GM12878 (cell line): ENCODE results near the gene SGPP2. TPM values are rescaled to one million over a fixed set of nuclear protein-coding genes. Genes with fewer than 3 reads are reported as not detected.

Experiments used
- ATAC-seq: fragments of 200-7000 bp; cut with Tn5 transposase; 3 replicates; pipeline ENCODE4 v1.9.1; 2020; ENCODE audit warnings: mild to moderate bottlenecking, moderate library complexity
- BruUV-seq: library from RNA; stranded (reverse); fragments of 400-500 nt; replicated peaks from 2 replicates; lab custom pipeline; 2021; lab: Mats Ljungman, UMichigan
- CTCF ChIA-PET: fragments of 300-600 bp; sonication (Branson Sonifier 250); formaldehyde crosslinking; extraction: SDS; loops from one replicate; lab custom pipeline; 2021; ENCODE audit warnings: inconsistent platforms; lab: Yijun Ruan, JAX
- POLR2A ChIA-PET: fragments of 350-600 bp; formaldehyde crosslinking; extraction: SDS; loops from one replicate; lab custom pipeline; 2021; ENCODE audit warnings: inconsistent platforms; lab: Charles Lee
- RAD21 ChIA-PET: fragments of 300-600 bp; sonication (Branson Sonifier 250); formaldehyde crosslinking; loops from one replicate; lab custom pipeline; 2023; ENCODE audit warnings: antibody characterized with exemption; ENCODE audit not compliant: unreplicated experiment; lab: Charles Lee
- SMC1A ChIA-PET: fragments of 300-600 bp; sonication (Branson Sonifier 250); formaldehyde crosslinking; loops from one replicate; lab custom pipeline; 2023; ENCODE audit not compliant: unreplicated experiment, uncharacterized antibody; lab: Charles Lee
- DNase-seq: peaks from one replicate; pipeline ENCODE4 v3.0.0-alpha.2; 2011; ENCODE audit warnings: low read depth, low spot score
- FAIRE-seq: peaks from 3 replicates; lab custom pipeline; 2011; peaks lifted over from hg19 to GRCh38; lab: Jason Lieb, UNC
- H2AFZ ChIP-seq: 2 replicates; pipeline ENCODE4 v1.6.0; 2011; ENCODE audit warnings: low read depth, low read length, control low read depth; ENCODE audit not compliant: control insufficient read depth
- H3K27ac ChIP-seq: 2 replicates; pipeline ENCODE4 v1.5.1; 2011; ENCODE audit warnings: control low read depth; ENCODE audit not compliant: control insufficient read depth, insufficient read depth
- H3K27me3 ChIP-seq, 2 experiments: replicated peaks in 1 of 2; 2 replicates each; pipeline versions ENCODE4 v1.6.0 to v1.6.1; 2011; ENCODE audit warnings: low read length in 1 of 2; ENCODE audit not compliant: control insufficient read depth in 2 of 2, insufficient read depth in 2 of 2
- H3K36me3 ChIP-seq, 2 experiments: 2 replicates each; pipeline ENCODE4 v1.5.1; 2011; ENCODE audit warnings: low read length in 1 of 2; ENCODE audit not compliant: control insufficient read depth in 2 of 2, insufficient read depth in 2 of 2
- H3K4me1 ChIP-seq: 2 replicates; pipeline ENCODE4 v1.6.1; 2011; ENCODE audit warnings: mild to moderate bottlenecking, low read length, moderate library complexity, mixed read lengths; ENCODE audit not compliant: control insufficient read depth, insufficient read depth
- H3K4me2 ChIP-seq: 2 replicates; pipeline ENCODE4 v1.6.0; 2011; ENCODE audit warnings: control low read depth; ENCODE audit not compliant: control insufficient read depth, insufficient read depth
- H3K4me3 ChIP-seq: fragments of 200-600 bp; sonication (generic); 2 replicates; pipeline ENCODE4 v1.5.1; 2016
- H3K79me2 ChIP-seq: 2 replicates; pipeline ENCODE4 v1.6.0; 2011; ENCODE audit warnings: low read length; ENCODE audit not compliant: control insufficient read depth, insufficient read depth
- H3K9ac ChIP-seq: 2 replicates; pipeline ENCODE4 v1.8.0; 2011; ENCODE audit warnings: low read length, control low read depth, mixed read lengths; ENCODE audit not compliant: control insufficient read depth, insufficient read depth
- H3K9me3 ChIP-seq: replicated peaks from 3 replicates; pipeline ENCODE4 v1.5.1; 2011; ENCODE audit warnings: mild to moderate bottlenecking, low read length; ENCODE audit not compliant: control insufficient read depth, insufficient read depth
- H4K20me1 ChIP-seq: 2 replicates; pipeline ENCODE4 v1.6.0; 2011; ENCODE audit not compliant: control insufficient read depth, insufficient read depth
- BACH1 ChIP-seq: fragments of 450-650 bp; IDR thresholded peaks from 2 replicates; pipeline ENCODE4 v1.6.1; 2017; ENCODE audit warnings: mild to moderate bottlenecking, borderline replicate concordance
- CTCF ChIP-seq, 3 experiments: IDR thresholded peaks in 2 of 3; conservative IDR thresholded peaks in 1 of 3; 2 replicates each; pipeline ENCODE4 v1.5.1; 2011; ENCODE audit warnings: low read depth in 3 of 3, low read length in 3 of 3, mild to moderate bottlenecking in 3 of 3, control low read depth in 2 of 3, moderate library complexity in 2 of 3, inconsistent platforms in 1 of 3, mixed read lengths in 1 of 3; ENCODE audit not compliant: control insufficient read depth in 2 of 3, insufficient read depth in 1 of 3; ENCODE audit errors: extremely low read depth in 1 of 3
- EGR1 ChIP-seq, 2 experiments: IDR thresholded peaks; 1 replicate in 1 of 2; 2 replicates in 1 of 2; pipeline ENCODE4 v1.6.1; 2011 to 2012; ENCODE audit warnings: low read depth in 2 of 2, low read length in 2 of 2, borderline replicate concordance in 1 of 2, mild to moderate bottlenecking in 1 of 2, moderate library complexity in 1 of 2
- FOS ChIP-seq: IDR thresholded peaks from 3 replicates; pipeline ENCODE4 v1.6.1; 2011; ENCODE audit warnings: borderline replicate concordance; ENCODE audit not compliant: insufficient read length; ENCODE audit errors: extremely low read depth
- FOXK2 ChIP-seq: fragments of 450-650 bp; IDR thresholded peaks from 2 replicates; pipeline ENCODE4 v1.6.1; 2017; ENCODE audit warnings: mild to moderate bottlenecking, moderate library complexity
- MTA3 ChIP-seq: IDR thresholded peaks from 2 replicates; pipeline ENCODE4 v1.6.1; 2012; ENCODE audit warnings: low read length, inconsistent platforms, borderline replicate concordance
- STAT3 ChIP-seq: IDR thresholded peaks from 2 replicates; pipeline ENCODE4 v1.6.1; 2011; ENCODE audit warnings: low read depth, low read length, improper control_type of control experiment
- USF2 ChIP-seq: IDR thresholded peaks from 2 replicates; pipeline ENCODE4 v1.6.1; 2011; ENCODE audit warnings: low read depth, low read length, improper control_type of control experiment, borderline replicate concordance
- ZBTB33 ChIP-seq: fragments of 450-650 bp; IDR thresholded peaks from 2 replicates; pipeline ENCODE4 v1.6.1; 2017; ENCODE audit warnings: mild to moderate bottlenecking
- ZNF217 ChIP-seq: fragments of 450-650 bp; IDR thresholded peaks from 2 replicates; pipeline ENCODE4 v1.6.1; 2017; ENCODE audit warnings: antibody characterized with exemption, mild to moderate bottlenecking
- WGBS: methylation state at CpG from one replicate; pipeline ENCODE4 v1.1.6; 2016; ENCODE audit warnings: low lambda C conversion rate; ENCODE audit not compliant: insufficient replicate concordance, insufficient coverage; ENCODE audit errors: missing lambda C conversion rate; 5-methylcytosine and 5-hydroxymethylcytosine counted together
- in situ Hi-C: fragments of 300-500 bp; cut with MboI; formaldehyde crosslinking; loops from 9 replicates; pipeline ENCODE4 v1.14.3; 2018; ENCODE audit warnings: mixed read lengths
- intact Hi-C: fragments of 100-400 bp; cut with micrococcal nuclease; formaldehyde crosslinking; loops from one replicate; pipeline ENCODE4 v1.14.2; 2022; ENCODE audit not compliant: unreplicated experiment
- polyA plus RNA-seq, 11 experiments: library from polyadenylated mRNA; depleted of rRNA in 4 of 11; unstranded in 6 of 11; stranded (reverse) in 5 of 11; fragments of >200 nt; fragmentation: Nextera tagmentation in 4 of 11; fragmentation: Illumina TruSeq in 1 of 11; extraction: Ambion mirVana in 4 of 11; extraction: Trizol in 1 of 11; gene quantifications; 1 replicate in 1 of 11; 2 replicates in 10 of 11; pipeline versions ENCODE4 v1.2.1 to v1.2.3, GENCODE V29; 2011 to 2016; ENCODE audit warnings: inconsistent platforms in 2 of 11, missing spikeins in 2 of 11, low read depth in 1 of 11
- total RNA-seq, 4 experiments: library from RNA; depleted of rRNA in 3 of 4; stranded (reverse); fragments of >200 nt in 3 of 4; fragmentation: Illumina TruSeq in 1 of 4; extraction: Trizol in 1 of 4; gene quantifications; 2 replicates each; pipeline versions ENCODE4 v1.2.1 to v1.2.3, GENCODE V29; 2013 to 2021
- TF ChIP-seq, protein P1 (sequence below): fragments of 450-650 bp; IDR thresholded peaks from 2 replicates; pipeline ENCODE4 v1.6.1; 2018; ENCODE audit warnings: mild to moderate bottlenecking, low read depth, moderate library complexity; ENCODE audit not compliant: partially characterized antibody
- TF ChIP-seq, protein P2 (sequence below): fragments of 450-650 bp; IDR thresholded peaks from 2 replicates; pipeline ENCODE4 v1.6.1; 2017; ENCODE audit warnings: low read depth, mild to moderate bottlenecking, moderate library complexity

SGPP2 gene
- total and polyA plus RNA-seq, 10 of the 15 experiments (the other 5 are each of a cell fraction or from before 2014, with no cell fraction given) = 3.5 to 84.9 (median 13.1) TPM

GRCh38 chr2:222572751-222573174 lies 148.4 kb downstream of the SGPP2 start (continued):
- TF ChIP-seq, protein P1, sequence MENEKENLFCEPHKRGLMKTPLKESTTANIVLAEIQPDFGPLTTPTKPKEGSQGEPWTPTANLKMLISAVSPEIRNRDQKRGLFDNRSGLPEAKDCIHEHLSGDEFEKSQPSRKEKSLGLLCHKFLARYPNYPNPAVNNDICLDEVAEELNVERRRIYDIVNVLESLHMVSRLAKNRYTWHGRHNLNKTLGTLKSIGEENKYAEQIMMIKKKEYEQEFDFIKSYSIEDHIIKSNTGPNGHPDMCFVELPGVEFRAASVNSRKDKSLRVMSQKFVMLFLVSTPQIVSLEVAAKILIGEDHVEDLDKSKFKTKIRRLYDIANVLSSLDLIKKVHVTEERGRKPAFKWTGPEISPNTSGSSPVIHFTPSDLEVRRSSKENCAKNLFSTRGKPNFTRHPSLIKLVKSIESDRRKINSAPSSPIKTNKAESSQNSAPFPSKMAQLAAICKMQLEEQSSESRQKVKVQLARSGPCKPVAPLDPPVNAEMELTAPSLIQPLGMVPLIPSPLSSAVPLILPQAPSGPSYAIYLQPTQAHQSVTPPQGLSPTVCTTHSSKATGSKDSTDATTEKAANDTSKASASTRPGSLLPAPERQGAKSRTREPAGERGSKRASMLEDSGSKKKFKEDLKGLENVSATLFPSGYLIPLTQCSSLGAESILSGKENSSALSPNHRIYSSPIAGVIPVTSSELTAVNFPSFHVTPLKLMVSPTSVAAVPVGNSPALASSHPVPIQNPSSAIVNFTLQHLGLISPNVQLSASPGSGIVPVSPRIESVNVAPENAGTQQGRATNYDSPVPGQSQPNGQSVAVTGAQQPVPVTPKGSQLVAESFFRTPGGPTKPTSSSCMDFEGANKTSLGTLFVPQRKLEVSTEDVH = no peak
- no peak for TF ChIP-seq ZBTB33
- no peak for TF ChIP-seq STAT3

GRCh38 chr2:222575618-222576017 lies 151.3 kb downstream of the SGPP2 start:
- peaks cover 3 to 15% of the 10 kb centered on the region in 2 experiments; a peak in 3 of 4 replicates for H3K36me3 ChIP-seq
- no peaks in the 10 kb centered on the region for H3K79me2 ChIP-seq
- ChIA-PET RAD21 (no interaction called here), SMC1A (interaction anchor here (1.0 to 2.2 kb wide), 3 partner anchors 9 to 258 kb away, joined by 3 to 6 read pairs (median 4); no protein-coding TSS in a partner anchor), CTCF (no interaction called here), POLR2A (interaction anchor here (0.5 kb wide), 2 partner anchors 23 to 130 kb away, joined by 3 read pairs; no protein-coding TSS in a partner anchor)
- H4K20me1 ChIP-seq = no peaks in the 10 kb centered on the region
- H3K4me2 ChIP-seq = no peak overlapping the region
- no peak overlapping the region for H3K4me3 ChIP-seq
- 60% methylated on average over 2 of the region's 2 CpGs for WGBS
- DNase-seq = no peak
- no TSS peak for BruUV-seq
- no peaks in the 10 kb centered on the region for H3K4me1 ChIP-seq
- in situ Hi-C loops (no loop called here), intact Hi-C loops (no loop called here)
- no peak for ATAC-seq
- H3K27me3 ChIP-seq = no peaks in the 10 kb centered on the region
- no peaks in the 10 kb centered on the region for H3K9me3 ChIP-seq
- no peak overlapping the region for H3K9ac ChIP-seq
- no peak for FAIRE-seq
- H3K27ac ChIP-seq = no peak overlapping the region
- no peak overlapping the region for H2AFZ ChIP-seq
- TF ChIP-seq MTA3 = no peak
- no peak for TF ChIP-seq FOS
- no peak for TF ChIP-seq BACH1
- no peak for TF ChIP-seq USF2
- TF ChIP-seq, protein P2, sequence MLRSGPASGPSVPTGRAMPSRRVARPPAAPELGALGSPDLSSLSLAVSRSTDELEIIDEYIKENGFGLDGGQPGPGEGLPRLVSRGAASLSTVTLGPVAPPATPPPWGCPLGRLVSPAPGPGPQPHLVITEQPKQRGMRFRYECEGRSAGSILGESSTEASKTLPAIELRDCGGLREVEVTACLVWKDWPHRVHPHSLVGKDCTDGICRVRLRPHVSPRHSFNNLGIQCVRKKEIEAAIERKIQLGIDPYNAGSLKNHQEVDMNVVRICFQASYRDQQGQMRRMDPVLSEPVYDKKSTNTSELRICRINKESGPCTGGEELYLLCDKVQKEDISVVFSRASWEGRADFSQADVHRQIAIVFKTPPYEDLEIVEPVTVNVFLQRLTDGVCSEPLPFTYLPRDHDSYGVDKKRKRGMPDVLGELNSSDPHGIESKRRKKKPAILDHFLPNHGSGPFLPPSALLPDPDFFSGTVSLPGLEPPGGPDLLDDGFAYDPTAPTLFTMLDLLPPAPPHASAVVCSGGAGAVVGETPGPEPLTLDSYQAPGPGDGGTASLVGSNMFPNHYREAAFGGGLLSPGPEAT = no peak
- TF ChIP-seq ZNF217 = no peak
- no peak for TF ChIP-seq CTCF (IDR thresholded peaks at IDR 0.05 in 2 of 3, conservative IDR thresholded peaks at IDR 0.05 in 1 of 3; ENCODE audit: control insufficient read depth in 2 of 3, extremely low read depth in 1 of 3, insufficient read depth in 1 of 3, low read depth in 3 of 3, low read length in 3 of 3)
- no peak for TF ChIP-seq FOXK2
- no peak for TF ChIP-seq EGR1 (IDR thresholded peaks at IDR 0.05; ENCODE audit: borderline replicate concordance in 1 of 2, low read depth in 2 of 2, low read length in 2 of 2)
